B cell (primary cell): ENCODE results near the gene CYYR1. TPM values are rescaled to one million over a fixed set of nuclear protein-coding genes. Genes with fewer than 3 reads are reported as not detected.

Experiments used
- ATAC-seq: fragments of 200-7000 bp; cut with Tn5 transposase; one replicate; pipeline ENCODE4 v1.10.0; 2021; ENCODE audit warnings: low read depth, mild to moderate bottlenecking, moderate number of reproducible peaks, moderate library complexity
- CTCF ChIA-PET: fragments of 350-600 bp; sonication (Branson Sonifier 250); formaldehyde crosslinking; loops from one replicate; lab custom pipeline; 2021; ENCODE audit warnings: antibody characterized with exemption, inconsistent platforms; lab: Charles Lee
- POLR2A ChIA-PET: fragments of 350-600 bp; sonication (Branson Sonifier 250); formaldehyde crosslinking; loops from one replicate; lab custom pipeline; 2021; ENCODE audit warnings: antibody characterized with exemption; lab: Charles Lee
- DNase-seq: peaks from one replicate; pipeline ENCODE4 v3.0.0; 2013
- H2AFZ ChIP-seq: 2 replicates; pipeline ENCODE4 v1.6.1; 2012; ENCODE audit warnings: mild to moderate bottlenecking, low read depth, low read length; ENCODE audit not compliant: insufficient read depth, poor library complexity, severe bottlenecking
- H3K27ac ChIP-seq, 2 donors: 1 replicate in 1 of 2; 2 replicates in 1 of 2; pipeline ENCODE4 v1.5.1; 2012 to 2013; ENCODE audit warnings: low read length in 2 of 2, mild to moderate bottlenecking in 2 of 2, moderate library complexity in 1 of 2
- H3K27me3 ChIP-seq, 4 experiments: fragments of 200-600 bp in 1 of 4; sonication (generic) in 1 of 4; replicated peaks in 1 of 4; 1 replicate in 2 of 4; 2 replicates in 2 of 4; pipeline versions ENCODE4 v1.6.1 to v1.7.0; 2013 to 2016; ENCODE audit warnings: low read length in 3 of 4, mild to moderate bottlenecking in 2 of 4, mixed read lengths in 1 of 4, moderate library complexity in 1 of 4; ENCODE audit not compliant: insufficient read depth in 4 of 4, control insufficient read depth in 3 of 4; ENCODE audit errors: control extremely low read depth in 1 of 4
- H3K36me3 ChIP-seq, 2 experiments: replicated peaks in 1 of 2; 1 replicate in 1 of 2; 2 replicates in 1 of 2; pipeline versions ENCODE4 v1.6.1 to v1.7.1; 2013; ENCODE audit warnings: low read length in 1 of 2; ENCODE audit not compliant: insufficient read depth in 2 of 2, control insufficient read depth in 1 of 2; ENCODE audit errors: control extremely low read depth in 1 of 2, extremely low read depth in 1 of 2
- H3K4me1 ChIP-seq, 2 donors: fragments of 200-600 bp in 1 of 2; sonication (generic) in 1 of 2; 1 replicate in 1 of 2; 2 replicates in 1 of 2; pipeline versions ENCODE4 v1.5.1 to v1.6.1; 2013 to 2017; ENCODE audit warnings: low read length in 2 of 2; ENCODE audit not compliant: control insufficient read depth in 2 of 2, insufficient read depth in 2 of 2
- H3K4me2 ChIP-seq: replicated peaks from 2 replicates; pipeline ENCODE3; 2012; ENCODE audit warnings: mild to moderate bottlenecking, low read depth, low read length; ENCODE audit not compliant: poor library complexity, severe bottlenecking
- H3K4me3 ChIP-seq, 5 experiments: fragments of 200-600 bp in 1 of 5; sonication (generic) in 1 of 5; 1 replicate in 3 of 5; 2 replicates in 2 of 5; pipeline versions ENCODE4 v1.5.1 to v1.7.0; 2011 to 2016; ENCODE audit warnings: low read length in 4 of 5, mild to moderate bottlenecking in 4 of 5, low read depth in 2 of 5, control low read depth in 1 of 5, moderate library complexity in 1 of 5; ENCODE audit not compliant: insufficient read depth in 1 of 5; ENCODE audit errors: control extremely low read depth in 1 of 5, extremely low read depth in 1 of 5
- H3K79me2 ChIP-seq: fragments of 200-600 bp; sonication (generic); one replicate; pipeline ENCODE4 v1.6.0; 2016; ENCODE audit warnings: low read length; ENCODE audit not compliant: control insufficient read depth, insufficient read depth
- H3K9ac ChIP-seq: fragments of 200-600 bp; sonication (generic); 2 replicates; pipeline ENCODE4 v1.6.1; 2017; ENCODE audit warnings: mild to moderate bottlenecking, low read length, moderate library complexity
- H3K9me3 ChIP-seq, 3 donors: one replicate each; pipeline versions ENCODE4 v1.6.1 to v1.7.1; 2013; ENCODE audit warnings: low read length in 2 of 3; ENCODE audit not compliant: control insufficient read depth in 2 of 3, insufficient read depth in 1 of 3; ENCODE audit errors: control extremely low read depth in 1 of 3
- H4K20me1 ChIP-seq: 2 replicates; pipeline ENCODE4 v1.6.0; 2012; ENCODE audit warnings: mild to moderate bottlenecking, low read length; ENCODE audit not compliant: insufficient read depth, control insufficient read depth, poor library complexity, severe bottlenecking
- H3K27ac Mint-ChIP-seq: one replicate; pipeline ENCODE4 v1.8.0; 2021; ENCODE audit warnings: mixed read lengths
- H3K27me3 Mint-ChIP-seq: one replicate; pipeline ENCODE4 v1.8.0; 2021; ENCODE audit warnings: mixed read lengths
- H3K4me1 Mint-ChIP-seq: one replicate; pipeline ENCODE4 v1.8.0; 2021; ENCODE audit warnings: mixed read lengths
- H3K4me3 Mint-ChIP-seq: one replicate; pipeline ENCODE4 v1.8.0; 2021; ENCODE audit warnings: mixed read lengths
- H3K9me3 Mint-ChIP-seq: one replicate; pipeline ENCODE4 v1.8.0; 2022; ENCODE audit warnings: mixed read lengths; ENCODE audit not compliant: insufficient read depth
- CTCF ChIP-seq: fragments of 200-600 bp; IDR thresholded peaks from one replicate; pipeline ENCODE4 v1.8.0; 2022; ENCODE audit warnings: antibody characterized with exemption, mild to moderate bottlenecking
- EZH2 ChIP-seq: IDR thresholded peaks from 2 replicates; pipeline ENCODE4 v1.6.1; 2012; ENCODE audit warnings: borderline replicate concordance, low read depth, mild to moderate bottlenecking, moderate library complexity, low read length; ENCODE audit not compliant: insufficient read depth, poor library complexity, severe bottlenecking
- WGBS: methylation state at CpG from one replicate; pipeline ENCODE4 v1.1.5; 2013; ENCODE audit warnings: missing lambda C conversion rate; ENCODE audit not compliant: insufficient coverage; 5-methylcytosine and 5-hydroxymethylcytosine counted together
- intact Hi-C: fragments of 100-400 bp; cut with micrococcal nuclease; formaldehyde crosslinking; loops from one replicate; pipeline ENCODE4 v1.10.0; 2022
- polyA plus RNA-seq: library from polyadenylated mRNA; depleted of rRNA; stranded (reverse); fragments of >200 nt; gene quantifications from 2 replicates; pipeline ENCODE4 v1.2.3, GENCODE V29; 2012
- total RNA-seq, 2 donors: library from RNA; stranded (reverse); fragments of 120-200 nt in 1 of 2; gene quantifications; 1 replicate in 1 of 2; 2 replicates in 1 of 2; pipeline versions ENCODE4 v1.2.3 to v1.2.4, GENCODE V29; 2013 to 2022

The CYYR1 gene
- total and polyA plus RNA-seq, 2 donors (not counting 1 experiment from before 2014, with no cell fraction given): not detected

GRCh38 chr21:26591543-26591942 is 18.5 kb upstream of the CYYR1 start:
- H3K27me3 ChIP-seq: no peaks in the 10 kb centered on the region
- ChIA-PET POLR2A (no interaction called here), CTCF (no interaction called here)
- H3K4me3 ChIP-seq: no peak overlapping the region
- H3K9ac ChIP-seq: no peak overlapping the region
- no peak overlapping the region for H3K27ac ChIP-seq
- no peaks in the 10 kb centered on the region for H3K4me1 ChIP-seq
- intact Hi-C loops: no loop called here
- no peaks in the 10 kb centered on the region for H4K20me1 ChIP-seq
- Mint-ChIP-seq H3K4me1 (no peaks in the 10 kb centered on the region), H3K9me3 (no peaks in the 10 kb centered on the region), H3K27ac (no peak overlapping the region), H3K27me3 (no peaks in the 10 kb centered on the region), H3K4me3 (no peak overlapping the region)
- no peak for DNase-seq
- 90% methylated on average over 3 of the region's 5 CpGs for WGBS
- H3K79me2 ChIP-seq: no peaks in the 10 kb centered on the region
- ATAC-seq: no peak
- H3K9me3 ChIP-seq: no peaks in the 10 kb centered on the region
- no peak for TF ChIP-seq CTCF
- TF ChIP-seq EZH2: no peak
- H3K36me3 ChIP-seq: no peaks in the 10 kb centered on the region
- H2AFZ ChIP-seq: no peak overlapping the region
- no peak overlapping the region for H3K4me2 ChIP-seq

- no peak for DNase-seq
- H3K4me3 Mint-ChIP-seq: no peak overlapping the region
- H3K9me3 ChIP-seq: no peaks in the 10 kb centered on the region
- no peak overlapping the region for H3K27ac Mint-ChIP-seq
- no peaks in the 10 kb centered on the region for H3K4me1 ChIP-seq
- H3K9me3 Mint-ChIP-seq: no peaks in the 10 kb centered on the region
- no peak overlapping the region for H3K9ac ChIP-seq
- no peak overlapping the region for H2AFZ ChIP-seq
- no peaks in the 10 kb centered on the region for H4K20me1 ChIP-seq
- no peaks in the 10 kb centered on the region for H3K4me1 Mint-ChIP-seq
- H3K27me3 Mint-ChIP-seq: no peaks in the 10 kb centered on the region
- no peak overlapping the region for H3K4me2 ChIP-seq
- 100% methylated on average over 3 of the region's 7 CpGs for WGBS
- TF ChIP-seq EZH2: no peak
- TF ChIP-seq CTCF: no peak
- ChIA-PET POLR2A (no interaction called here), CTCF (no interaction called here)
- no peaks in the 10 kb centered on the region for H3K27me3 ChIP-seq
- no peaks in the 10 kb centered on the region for H3K36me3 ChIP-seq
- no peak overlapping the region for H3K4me3 ChIP-seq
- no peak for ATAC-seq
- H3K27ac ChIP-seq: no peak overlapping the region
- intact Hi-C loops: no loop called here
- H3K79me2 ChIP-seq: no peaks in the 10 kb centered on the region
Measured at GRCh38 chr21:26588446-26588845, 15.4 kb upstream of the CYYR1 start.
